Activated CD4-positive, CD25-positive, alpha-beta regulatory T cell treated with anti-CD3 and anti-CD28 coated beads, Interleukin-2, amount 50 U/mL, for 24 hours (primary cell): ENCODE data around the gene RAB22A.
"Not testable (repeated sequence)": the region's sequence is repeated elsewhere in the genome, so short reads cannot be mapped to it uniquely, and the experiment has no call there.

Experiments
- ATAC-seq, 2 donors: fragments of 150-1000 bp; cut with Tn5 transposase; one replicate each; pipeline ENCODE4 v1.10.0; 2021; ENCODE audit warnings: mild to moderate bottlenecking in 1 of 2, moderate library complexity in 1 of 2

Gene RAB22A

GRCh38 chr20:58389324-58389967, 79.9 kb downstream of the RAB22A start:
- ATAC-seq, result peak; percentile 30 to 31

- no peak for ATAC-seq
Measured at GRCh38 chr20:58389968-58390658, 80.6 kb downstream of the RAB22A start.

GRCh38 chr20:58390659-58391035, 81.1 kb downstream of the RAB22A start:
- no peak for ATAC-seq

GRCh38 chr20:58392286-58392685, 82.8 kb downstream of the RAB22A start:
- no peak for ATAC-seq

GRCh38 chr20:58393299-58393698, 83.8 kb downstream of the RAB22A start:
- no peak for ATAC-seq

GRCh38 chr20:58394801-58395200, 85.3 kb downstream of the RAB22A start:
- no peak for ATAC-seq

GRCh38 chr20:58395604-58396003, 86.1 kb downstream of the RAB22A start:
- no peak for ATAC-seq

GRCh38 chr20:58397429-58397828, 87.9 kb downstream of the RAB22A start:
- ATAC-seq, result no peak

- ATAC-seq, result no peak
Measured at GRCh38 chr20:58398254-58398653, 88.7 kb downstream of the RAB22A start.

- ATAC-seq, result no peak
Measured at GRCh38 chr20:58399926-58400325, 90.4 kb downstream of the RAB22A start.

- ATAC-seq, result peak; percentile 52 to 55
Measured at GRCh38 chr20:58401162-58401561, 91.6 kb downstream of the RAB22A start.

- ATAC-seq, result peak; percentile 39 to 47
Measured at GRCh38 chr20:58402305-58402704, 92.8 kb downstream of the RAB22A start.

GRCh38 chr20:58402827-58403226, 93.3 kb downstream of the RAB22A start:
- ATAC-seq, result peak; percentile 13 to 41

- ATAC-seq, result no peak
Measured at GRCh38 chr20:58403272-58403671, 93.8 kb downstream of the RAB22A start.

- ATAC-seq, result no peak
Measured at GRCh38 chr20:58405504-58406291, 96.2 kb downstream of the RAB22A start.

GRCh38 chr20:58406422-58407001, 97.0 kb downstream of the RAB22A start:
- ATAC-seq, result no peak

GRCh38 chr20:58407201-58407873, 97.8 kb downstream of the RAB22A start:
- ATAC-seq, result no peak

- peak; percentile 56 to 82 for ATAC-seq
Measured at GRCh38 chr20:58407966-58408557, 98.5 kb downstream of the RAB22A start.

- ATAC-seq, result no peak
Measured at GRCh38 chr20:58408603-58409246, 99.2 kb downstream of the RAB22A start.

- ATAC-seq, result not testable (repeated sequence)
Measured at GRCh38 chr20:58414216-58414615, 104.7 kb downstream of the RAB22A start.

GRCh38 chr20:58414786-58415185, 105.3 kb downstream of the RAB22A start:
- ATAC-seq, result not testable (repeated sequence)

- ATAC-seq, result no peak
Measured at GRCh38 chr20:58416057-58416456, 106.5 kb downstream of the RAB22A start.
